NT2/D1 (cell line): ENCODE measurements around the gene CDKL5.

Experiments used
- SUZ12 ChIP-seq: IDR thresholded peaks from 2 replicates; pipeline ENCODE4 v1.6.1; 2011; ENCODE audit not compliant: insufficient read length, insufficient read depth; ENCODE audit errors: extremely low read depth
- YY1 ChIP-seq: IDR thresholded peaks from 2 replicates; pipeline ENCODE4 v1.6.1; 2011; ENCODE audit not compliant: insufficient read length, insufficient read depth
- ZNF274 ChIP-seq: IDR thresholded peaks from 2 replicates; pipeline ENCODE4 v1.6.1; 2011; ENCODE audit warnings: mild to moderate bottlenecking, low read depth, low read length

GRCh38 chrX:18598413-18598812 lies 173.0 kb downstream of the CDKL5 start:
- no peak for TF ChIP-seq SUZ12
- no peak for TF ChIP-seq ZNF274
- TF ChIP-seq YY1: no peak
